DLD1 (cell line): ENCODE data around the gene FCRL6.

Source experiments
- in situ Hi-C: cut with HindIII; loops from 2 replicates; pipeline ENCODE4 v1.10.0; 2017; ENCODE audit warnings: low sequenced_read_pairs

Gene FCRL6

GRCh38 chr1:159859767-159860322 lies 57.7 kb downstream of the FCRL6 start:
- in situ Hi-C loops, result no loop called here

- in situ Hi-C loops, result no loop called here
Measured at GRCh38 chr1:159860456-159860855, 58.3 kb downstream of the FCRL6 start.

- in situ Hi-C loops, result no loop called here
Measured at GRCh38 chr1:159861218-159861617, 59.1 kb downstream of the FCRL6 start.

GRCh38 chr1:159862031-159862430 lies 59.9 kb downstream of the FCRL6 start:
- in situ Hi-C loops, result no loop called here

GRCh38 chr1:159862557-159862956 lies 60.4 kb downstream of the FCRL6 start, which contains the start of gene VSIG8:
Gene VSIG8, minus strand, starts transcription at chr1:159862657. Its CDS starts 136 bp downstream, at chr1:159862521.
- in situ Hi-C loops, result no loop called here

GRCh38 chr1:159864262-159864661 lies 62.1 kb downstream of the FCRL6 start:
- in situ Hi-C loops, result no loop called here
